C4-2B (cell line): ENCODE data around the gene ZFAND2B.

ENCODE experiments used
- CTCF ChIP-seq: fragments of 450-650 bp; conservative IDR thresholded peaks from 2 replicates; pipeline ENCODE4 v1.5.1; 2017; ENCODE audit warnings: mild to moderate bottlenecking
- ZFX ChIP-seq: fragments of 450-650 bp; IDR thresholded peaks from 2 replicates; pipeline ENCODE4 v1.6.1; 2017

- TF ChIP-seq CTCF = no peak
- no peak for TF ChIP-seq ZFX
Observed at GRCh38 chr2:219204425-219205164, 2.0 kb upstream of the ZFAND2B start.
